Activated naive CD8-positive, alpha-beta T cell treated with anti-CD3 and anti-CD28 coated beads for 36 hours (primary cell): Measurements from ENCODE around the gene AURKA. TPM values are rescaled to one million over a fixed set of nuclear protein-coding genes. Genes with fewer than 3 reads are reported as not detected.

ENCODE experiments used
- DNase-seq: peaks from one replicate; pipeline ENCODE4 v3.0.0; 2021
- H3K27ac Mint-ChIP-seq: one replicate; pipeline ENCODE4 v1.8.0; 2022; ENCODE audit warnings: mild to moderate bottlenecking, moderate library complexity, mixed read lengths
- H3K27me3 Mint-ChIP-seq: one replicate; pipeline ENCODE4 v1.8.0; 2022; ENCODE audit warnings: mild to moderate bottlenecking, mixed read lengths
- H3K36me3 Mint-ChIP-seq: one replicate; pipeline ENCODE4 v1.8.0; 2021; ENCODE audit warnings: mild to moderate bottlenecking, mixed read lengths
- H3K4me1 Mint-ChIP-seq: one replicate; pipeline ENCODE4 v1.8.0; 2021; ENCODE audit warnings: mixed read lengths
- H3K4me3 Mint-ChIP-seq: one replicate; pipeline ENCODE4 v1.8.0; 2022; ENCODE audit warnings: mild to moderate bottlenecking, moderate library complexity, mixed read lengths
- H3K9me3 Mint-ChIP-seq: one replicate; pipeline ENCODE4 v1.8.0; 2022; ENCODE audit warnings: mixed read lengths
- total RNA-seq, 2 experiments: library from RNA; stranded (reverse); gene quantifications; one replicate each; pipeline ENCODE4 v1.2.3, GENCODE V29; 2021

Gene AURKA
- total RNA-seq: 10 to 100 TPM; 83.6 to 85.1 TPM

DNA sequence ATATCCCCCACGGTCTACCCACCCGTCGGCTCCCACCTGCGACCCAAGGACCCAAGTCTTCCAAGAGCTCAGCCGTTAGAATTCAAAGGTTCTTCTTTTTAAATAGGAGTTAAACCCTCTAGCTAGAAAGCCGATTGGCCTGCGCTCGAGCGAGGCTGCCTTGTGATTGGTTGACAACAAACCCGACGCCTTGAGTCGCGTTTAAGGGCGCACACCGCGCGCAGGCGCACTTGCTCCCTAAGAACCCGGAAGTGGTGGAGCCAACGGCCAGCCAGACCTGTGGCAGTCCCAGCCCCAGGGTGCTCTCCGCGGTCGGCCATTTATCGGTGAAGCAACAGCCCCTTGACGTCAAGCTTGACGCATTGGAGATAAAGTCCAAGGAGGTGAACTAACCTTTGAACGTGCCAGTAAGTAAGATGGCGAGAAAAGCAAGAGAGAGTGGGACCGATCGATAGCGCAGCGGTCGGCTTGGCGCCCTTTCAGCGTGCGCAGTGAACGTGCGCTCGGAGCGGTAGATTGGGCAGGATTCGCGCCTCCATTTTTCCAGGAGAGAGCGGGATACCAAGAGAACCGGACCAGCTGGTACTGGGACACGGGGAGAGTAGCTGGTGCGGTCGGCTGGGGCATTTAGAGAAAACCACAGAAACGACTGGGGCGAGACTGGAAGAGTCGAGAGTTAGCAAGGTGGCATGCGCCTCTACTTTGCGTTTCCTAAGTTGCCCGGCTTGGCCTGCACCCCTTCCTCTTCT is at the start of gene AURKA, which contains the start of gene CSTF1:
TSS of gene AURKA (minus strand) at position 84 of the 749 bp plus-strand sequence. CDS start 4,018 bp downstream, outside the sequence.
TSS of gene CSTF1 (plus strand) at position 514 of the 749 bp plus-strand sequence. CDS start 2,908 bp downstream, outside the sequence.
- Mint-ChIP-seq H3K4me3 (no peak within 1 kb of the TSS), H3K27ac (no peak within 1 kb of the TSS), H3K9me3 (no peaks in the 10 kb centered on the region), H3K4me1 (peaks cover 21% of the 10 kb centered on the region), H3K36me3 (peaks cover 42% of the 10 kb centered on the region), H3K27me3 (no peaks in the 10 kb centered on the region)
- peak; percentile 99 for DNase-seq

DNA sequence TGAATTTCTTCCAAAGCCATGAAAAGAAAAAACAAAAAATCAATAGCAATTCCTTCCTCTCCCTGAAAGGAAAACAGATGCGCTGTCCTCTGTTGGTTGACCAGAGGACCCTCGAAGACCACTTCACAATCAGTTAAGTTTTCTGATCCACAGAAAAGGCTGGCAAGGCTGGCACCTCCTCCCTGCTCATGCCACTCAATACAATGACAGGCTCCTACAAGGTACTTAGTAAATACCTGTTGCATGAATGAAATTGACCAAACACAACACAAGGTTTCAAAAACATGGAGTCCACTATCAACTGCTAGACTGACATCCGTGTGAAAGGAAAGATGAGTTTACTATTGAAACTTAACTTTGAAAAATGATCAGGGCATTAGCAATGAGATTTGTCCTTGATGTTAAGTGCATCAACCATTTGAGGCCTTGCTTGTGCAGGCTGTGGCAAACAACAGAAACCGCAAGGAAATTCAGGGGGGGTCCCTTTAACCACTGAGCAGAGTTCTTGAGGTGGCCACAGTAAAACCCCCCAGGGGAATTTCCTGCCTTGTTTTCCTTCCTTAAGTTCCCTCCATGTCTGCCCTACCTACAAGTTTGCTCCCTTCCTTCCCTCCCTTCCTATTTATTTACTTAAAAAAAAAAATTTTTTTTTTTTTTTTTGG is 48.5 kb upstream of the AURKA start:
- Mint-ChIP-seq H3K27ac (peak overlapping the region; percentile 93), H3K4me3 (peak overlapping the region; percentile 61), H3K9me3 (no peaks in the 10 kb centered on the region), H3K36me3 (peaks cover 15% of the 10 kb centered on the region), H3K4me1 (peaks cover 46% of the 10 kb centered on the region), H3K27me3 (no peaks in the 10 kb centered on the region)
- DNase-seq: peak; percentile 73

DNA sequence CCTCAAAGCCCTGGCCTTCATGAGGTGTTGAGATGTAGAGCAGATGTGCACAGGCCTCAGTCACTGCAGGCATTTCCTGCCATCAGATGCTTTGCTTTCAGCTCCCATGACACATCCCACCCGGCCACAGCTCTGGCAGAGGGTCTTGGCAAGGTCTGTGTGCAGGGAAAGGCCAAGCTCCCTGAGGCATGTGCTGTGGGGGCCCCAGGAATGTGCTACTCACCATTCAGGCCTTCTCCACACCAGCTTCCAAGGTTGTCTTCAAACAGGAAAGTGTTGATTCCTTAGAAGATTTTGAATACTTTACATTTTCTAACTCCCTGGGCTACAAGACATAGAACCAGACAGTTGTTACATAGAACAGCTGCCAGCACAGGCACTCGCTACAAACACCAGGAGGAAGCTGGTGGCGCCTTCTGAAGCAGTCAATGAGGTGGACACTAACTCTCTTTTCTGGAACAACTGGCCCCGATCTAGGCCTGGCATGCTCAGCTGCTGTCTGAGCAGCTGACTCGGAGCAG is 47.8 kb upstream of the AURKA start:
- Mint-ChIP-seq H3K4me3 (peak overlapping the region; percentile 61), H3K9me3 (no peaks in the 10 kb centered on the region), H3K36me3 (peaks cover 15% of the 10 kb centered on the region), H3K4me1 (peaks cover 50% of the 10 kb centered on the region), H3K27me3 (no peaks in the 10 kb centered on the region), H3K27ac (peak overlapping the region; percentile 93)
- DNase-seq: peak; percentile 39

DNA sequence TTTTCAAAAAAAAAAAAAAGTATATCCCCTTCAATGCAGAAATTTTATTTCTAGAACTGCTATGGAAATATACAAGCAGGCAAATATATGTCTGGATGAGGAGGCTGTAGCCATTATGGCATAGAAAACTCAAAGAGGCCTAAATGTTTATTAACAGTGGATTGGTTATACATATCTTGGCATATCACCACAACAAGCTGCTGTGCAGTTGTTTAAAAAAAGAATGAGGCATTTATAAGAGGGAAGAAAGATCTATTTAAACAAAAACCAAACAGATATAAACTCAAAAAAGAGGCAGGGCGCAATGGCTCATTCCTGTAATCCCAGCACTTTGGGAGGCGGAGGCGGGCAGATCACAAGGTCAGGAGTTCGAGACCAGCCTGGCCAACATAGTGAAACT is 46.3 kb upstream of the AURKA start:
- peak overlapping the region; percentile 46 for H3K27ac Mint-ChIP-seq
- H3K4me3 Mint-ChIP-seq: no peak overlapping the region
- H3K9me3 Mint-ChIP-seq: no peaks in the 10 kb centered on the region
- peaks cover 19% of the 10 kb centered on the region for H3K36me3 Mint-ChIP-seq
- no peak for DNase-seq
- no peaks in the 10 kb centered on the region for H3K27me3 Mint-ChIP-seq
- peaks cover 58% of the 10 kb centered on the region for H3K4me1 Mint-ChIP-seq

DNA sequence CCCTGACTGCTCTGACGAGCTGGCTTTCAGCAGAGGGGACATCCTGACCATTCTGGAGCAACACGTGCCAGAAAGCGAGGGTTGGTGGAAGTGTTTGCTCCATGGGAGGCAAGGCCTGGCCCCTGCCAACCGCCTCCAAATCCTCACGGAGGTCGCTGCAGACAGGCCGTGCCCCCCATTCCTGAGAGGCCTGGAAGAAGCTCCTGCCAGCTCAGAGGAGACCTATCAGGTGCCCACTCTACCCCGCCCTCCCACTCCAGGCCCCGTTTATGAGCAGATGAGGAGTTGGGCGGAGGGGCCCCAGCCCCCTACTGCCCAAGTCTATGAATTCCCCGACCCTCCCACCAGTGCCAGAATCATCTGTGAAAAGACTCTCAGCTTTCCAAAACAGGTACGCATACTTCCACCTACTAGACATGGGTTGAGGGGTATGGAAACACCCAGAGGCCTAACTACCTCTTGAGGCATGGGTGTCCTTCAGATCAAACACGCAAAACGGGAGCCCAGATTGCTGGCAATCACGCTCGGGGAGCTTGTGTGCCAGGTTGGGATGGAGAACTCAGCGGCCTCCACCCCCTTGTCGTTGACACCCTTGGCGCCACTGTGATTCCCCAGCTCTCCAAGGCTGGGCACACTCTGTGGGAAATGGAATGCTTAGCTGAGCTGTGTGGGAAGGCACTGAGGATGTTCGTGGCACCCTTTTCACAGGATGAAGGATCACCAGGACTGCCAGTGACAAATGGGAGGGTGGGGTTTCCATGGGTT is 45.4 kb upstream of the AURKA start:
- peaks cover 59% of the 10 kb centered on the region for H3K4me1 Mint-ChIP-seq
- no peak for DNase-seq
- no peaks in the 10 kb centered on the region for H3K27me3 Mint-ChIP-seq
- H3K9me3 Mint-ChIP-seq: no peaks in the 10 kb centered on the region
- peaks cover 23% of the 10 kb centered on the region for H3K36me3 Mint-ChIP-seq
- no peak overlapping the region for H3K4me3 Mint-ChIP-seq
- peak overlapping the region; percentile 20 for H3K27ac Mint-ChIP-seq

DNA sequence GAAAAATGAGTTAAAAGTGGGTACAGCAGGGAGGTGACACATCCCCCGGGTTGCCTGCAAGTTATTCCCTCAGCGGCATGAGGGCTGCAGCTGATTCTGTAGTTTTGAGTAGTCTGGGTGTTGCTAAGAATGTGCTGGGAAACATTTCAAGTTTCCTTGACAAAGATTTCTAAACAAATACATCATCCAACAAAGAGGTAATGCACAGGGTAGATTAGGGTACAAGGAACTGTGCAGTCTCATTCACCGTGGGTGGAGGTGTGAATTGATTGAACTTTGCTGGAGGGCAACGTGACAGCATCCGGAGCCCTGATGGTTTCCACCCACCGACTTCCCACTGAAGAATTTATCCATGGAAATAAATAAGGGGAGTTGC is 41.9 kb upstream of the AURKA start:
- peak overlapping the region; percentile 18 for H3K27ac Mint-ChIP-seq
- H3K4me1 Mint-ChIP-seq: peaks cover 60% of the 10 kb centered on the region
- no peaks in the 10 kb centered on the region for H3K27me3 Mint-ChIP-seq
- no peaks in the 10 kb centered on the region for H3K9me3 Mint-ChIP-seq
- H3K4me3 Mint-ChIP-seq: no peak overlapping the region
- DNase-seq: no peak
- H3K36me3 Mint-ChIP-seq: peaks cover 26% of the 10 kb centered on the region

DNA sequence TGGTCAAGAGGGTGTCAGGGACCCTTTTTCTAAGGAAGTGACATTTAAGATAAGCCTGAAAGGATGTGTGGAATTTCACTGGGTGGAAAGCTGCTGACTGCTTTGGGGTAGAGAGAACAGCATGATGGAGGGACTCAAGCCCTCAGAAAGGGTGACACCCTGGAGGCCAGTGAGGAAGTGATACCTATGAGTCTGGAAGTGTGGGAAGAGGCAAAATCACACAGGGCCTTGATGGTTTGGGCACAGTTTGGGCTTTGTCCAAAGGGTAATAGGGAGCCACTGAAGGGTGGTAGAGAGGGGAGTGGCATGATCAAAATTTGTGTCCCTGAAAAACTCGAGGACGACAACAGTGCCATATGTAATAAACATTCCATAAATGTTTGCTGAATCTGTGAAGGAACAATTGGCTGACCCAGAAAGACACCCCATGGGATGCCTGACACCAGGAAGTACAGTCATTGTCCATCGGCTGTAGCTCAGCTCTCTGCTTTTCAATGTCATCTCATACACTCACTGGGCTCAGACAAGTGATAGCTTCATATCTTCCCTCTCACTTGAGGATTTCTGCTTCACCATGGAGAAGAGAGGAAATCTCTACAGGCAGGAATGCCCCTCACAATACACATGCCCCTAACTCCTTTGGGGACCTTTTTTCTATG is 41.3 kb upstream of the AURKA start:
- Mint-ChIP-seq H3K4me1 (peaks cover 62% of the 10 kb centered on the region), H3K27me3 (no peaks in the 10 kb centered on the region), H3K4me3 (no peak overlapping the region), H3K9me3 (no peaks in the 10 kb centered on the region), H3K27ac (peak overlapping the region; percentile 85), H3K36me3 (peaks cover 26% of the 10 kb centered on the region)
- DNase-seq: no peak

DNA sequence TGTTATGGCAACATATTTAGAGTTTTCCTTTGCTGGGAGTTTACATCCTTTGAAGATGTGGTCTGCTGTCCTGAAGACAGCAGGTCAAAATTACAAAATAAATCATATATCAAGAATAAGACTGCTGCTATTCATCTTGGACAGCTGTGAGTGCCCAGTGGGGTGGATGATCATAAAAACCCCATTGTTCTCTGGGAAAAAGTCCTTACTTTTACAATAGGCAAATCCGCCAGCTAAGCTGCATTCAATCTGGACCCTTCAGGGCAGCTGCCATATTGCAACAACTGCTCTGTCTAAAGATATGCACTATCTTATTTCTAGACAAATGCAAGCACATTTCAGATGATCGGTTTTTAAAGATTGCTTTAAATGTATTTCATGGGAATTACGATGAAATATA is 39.5 kb upstream of the AURKA start:
- Mint-ChIP-seq H3K4me1 (peaks cover 69% of the 10 kb centered on the region), H3K4me3 (no peak overlapping the region), H3K36me3 (peaks cover 21% of the 10 kb centered on the region), H3K27me3 (no peaks in the 10 kb centered on the region), H3K27ac (no peak overlapping the region), H3K9me3 (no peaks in the 10 kb centered on the region)
- no peak for DNase-seq

DNA sequence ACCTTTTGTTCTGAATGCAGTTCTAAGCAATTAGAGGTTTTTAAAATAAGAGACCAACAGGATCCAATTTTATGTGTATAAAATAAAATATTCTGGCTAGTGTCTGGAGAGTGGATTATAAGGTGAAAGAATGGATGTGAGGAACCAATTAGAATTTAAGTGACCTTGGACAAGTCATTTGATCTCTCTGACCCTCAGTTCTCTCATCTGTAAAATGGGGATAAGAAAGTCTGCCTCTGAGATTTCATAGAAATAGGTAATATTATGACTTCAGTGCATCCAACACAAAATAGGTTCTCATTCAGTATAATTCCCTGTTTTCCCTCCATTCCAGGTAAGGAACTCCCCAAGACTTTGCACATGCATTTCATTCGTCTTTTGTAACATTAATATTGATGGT is 38.9 kb upstream of the AURKA start:
- Mint-ChIP-seq H3K9me3 (no peaks in the 10 kb centered on the region), H3K27me3 (no peaks in the 10 kb centered on the region), H3K4me1 (peaks cover 71% of the 10 kb centered on the region), H3K4me3 (no peak overlapping the region), H3K36me3 (peaks cover 21% of the 10 kb centered on the region), H3K27ac (peak overlapping the region; percentile 19)
- DNase-seq: no peak

DNA sequence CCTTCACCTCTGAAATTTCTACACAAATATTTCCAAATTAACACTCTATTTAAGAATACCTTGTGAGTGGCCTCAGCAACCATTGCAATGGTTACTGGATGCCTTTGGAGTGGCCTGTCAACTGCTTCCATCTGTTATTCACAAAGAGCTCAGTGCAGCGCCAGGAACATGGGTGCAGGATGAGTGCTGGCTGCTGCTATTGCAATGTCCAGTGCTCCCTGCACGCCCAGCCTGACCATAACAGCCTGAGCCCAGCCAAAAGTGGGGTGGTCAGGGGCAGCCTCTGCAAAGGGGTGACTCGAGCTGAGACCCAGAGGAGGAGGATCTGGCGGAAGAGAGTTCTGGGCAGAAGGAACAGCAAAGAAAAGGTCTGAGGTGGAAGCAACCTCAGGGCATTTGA is 38.4 kb upstream of the AURKA start:
- H3K4me3 Mint-ChIP-seq: peak overlapping the region; percentile 79
- H3K4me1 Mint-ChIP-seq: peaks cover 71% of the 10 kb centered on the region
- peak overlapping the region; percentile 93 for H3K27ac Mint-ChIP-seq
- peaks cover 21% of the 10 kb centered on the region for H3K36me3 Mint-ChIP-seq
- H3K27me3 Mint-ChIP-seq: no peaks in the 10 kb centered on the region
- H3K9me3 Mint-ChIP-seq: no peaks in the 10 kb centered on the region
- no peak for DNase-seq

DNA sequence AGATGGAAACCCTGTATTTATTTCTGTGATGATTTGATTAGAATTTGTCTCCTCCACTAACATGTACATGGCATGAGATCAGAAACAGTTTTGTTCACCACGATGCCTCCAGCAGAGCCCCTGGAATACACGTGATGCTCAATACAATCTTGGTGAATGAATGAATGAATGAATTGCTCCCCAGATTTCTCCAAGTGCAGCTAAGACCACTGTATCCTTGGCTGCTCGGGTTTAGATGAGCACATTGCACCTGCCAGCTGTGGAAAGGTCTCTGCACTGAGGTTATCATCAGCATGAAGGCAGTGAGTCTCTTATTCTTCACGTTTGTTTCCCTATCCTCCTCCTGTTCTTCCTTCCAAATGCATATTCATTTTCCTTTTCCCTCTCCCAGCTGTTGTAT is 37.9 kb upstream of the AURKA start:
- no peak for DNase-seq
- Mint-ChIP-seq H3K4me1 (peaks cover 69% of the 10 kb centered on the region), H3K36me3 (peaks cover 21% of the 10 kb centered on the region), H3K9me3 (no peaks in the 10 kb centered on the region), H3K4me3 (peak overlapping the region; percentile 79), H3K27me3 (no peaks in the 10 kb centered on the region), H3K27ac (peak overlapping the region; percentile 93)

DNA sequence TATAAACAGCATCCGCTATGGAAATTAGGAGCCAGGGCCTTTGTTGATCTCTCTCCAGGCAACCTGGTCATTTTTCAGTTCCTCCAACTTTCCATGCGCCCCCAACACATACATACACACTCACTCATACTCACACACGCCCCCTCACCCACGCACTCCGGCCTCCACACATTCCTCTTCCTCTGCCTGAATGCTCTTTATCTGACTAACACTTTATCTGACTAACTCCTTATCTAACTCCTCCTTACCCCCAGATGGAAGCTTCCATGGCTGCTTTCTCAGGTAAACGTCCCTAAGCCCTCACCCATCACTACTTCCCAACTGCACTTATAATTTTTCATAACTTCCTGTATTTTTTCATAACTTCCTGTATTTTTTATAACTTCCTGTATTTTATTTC is 37.5 kb upstream of the AURKA start:
- DNase-seq: peak; percentile 55
- Mint-ChIP-seq H3K4me1 (peaks cover 73% of the 10 kb centered on the region), H3K9me3 (no peaks in the 10 kb centered on the region), H3K27ac (peak overlapping the region; percentile 93), H3K4me3 (peak overlapping the region; percentile 79), H3K27me3 (no peaks in the 10 kb centered on the region), H3K36me3 (peaks cover 21% of the 10 kb centered on the region)

DNA sequence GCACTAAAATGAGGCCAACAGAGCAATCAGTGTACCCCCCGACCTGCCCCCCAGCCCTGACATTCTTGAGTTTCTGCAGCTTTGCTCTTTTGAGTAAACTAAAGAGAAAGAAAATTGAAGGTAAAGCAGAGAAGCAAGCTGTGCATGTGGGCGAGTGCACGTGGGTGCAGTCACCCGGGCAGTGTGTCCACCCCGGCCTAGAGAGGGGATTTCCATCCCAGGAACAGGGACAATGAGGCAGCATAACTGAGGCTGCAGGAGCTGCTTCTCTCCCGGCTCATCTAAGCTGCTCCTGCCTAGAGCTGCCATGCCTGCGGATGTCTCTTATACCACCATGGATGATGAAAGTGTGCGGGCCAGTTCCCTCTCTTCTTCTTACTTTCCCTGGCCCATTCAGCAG is 36.9 kb upstream of the AURKA start:
- Mint-ChIP-seq H3K36me3 (peaks cover 18% of the 10 kb centered on the region), H3K4me1 (peaks cover 73% of the 10 kb centered on the region), H3K4me3 (peak overlapping the region; percentile 79), H3K9me3 (no peaks in the 10 kb centered on the region), H3K27ac (peak overlapping the region; percentile 93), H3K27me3 (no peaks in the 10 kb centered on the region)
- DNase-seq: no peak

DNA sequence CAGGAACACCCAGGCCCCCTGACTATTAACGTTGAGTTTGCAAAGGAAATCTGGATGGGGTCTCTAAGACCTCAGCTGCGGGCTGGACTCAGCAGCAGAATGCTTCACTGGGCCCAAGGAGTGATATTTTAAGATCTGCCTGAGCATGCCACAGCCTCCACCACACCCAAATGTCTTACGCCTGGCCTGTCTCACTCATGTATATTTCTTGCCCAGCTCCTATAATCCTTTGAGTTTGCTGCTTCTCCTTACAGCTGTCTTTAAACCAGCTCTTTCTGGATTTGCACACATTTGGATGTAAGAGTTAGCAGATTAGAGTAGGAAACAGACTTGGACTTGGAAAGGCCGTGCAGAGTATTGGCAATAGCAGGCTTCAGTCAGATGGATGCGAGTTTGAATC is 36.4 kb upstream of the AURKA start:
- peaks cover 73% of the 10 kb centered on the region for H3K4me1 Mint-ChIP-seq

More for the DNA sequence above, 36.4 kb upstream of the AURKA start:
- H3K4me3 Mint-ChIP-seq: no peak overlapping the region
- no peaks in the 10 kb centered on the region for H3K9me3 Mint-ChIP-seq
- no peak for DNase-seq
- H3K27me3 Mint-ChIP-seq: no peaks in the 10 kb centered on the region
- H3K27ac Mint-ChIP-seq: peak overlapping the region; percentile 93
- H3K36me3 Mint-ChIP-seq: peaks cover 18% of the 10 kb centered on the region
